Measurements from ENCODE around the gene GOLGA5. TPM values are rescaled to one million over a fixed set of nuclear protein-coding genes. Genes with fewer than 3 reads are reported as not detected.

GOLGA5 gene
- total RNA-seq, 1 experiment from 2014 or later: 22.3 TPM

DNA sequence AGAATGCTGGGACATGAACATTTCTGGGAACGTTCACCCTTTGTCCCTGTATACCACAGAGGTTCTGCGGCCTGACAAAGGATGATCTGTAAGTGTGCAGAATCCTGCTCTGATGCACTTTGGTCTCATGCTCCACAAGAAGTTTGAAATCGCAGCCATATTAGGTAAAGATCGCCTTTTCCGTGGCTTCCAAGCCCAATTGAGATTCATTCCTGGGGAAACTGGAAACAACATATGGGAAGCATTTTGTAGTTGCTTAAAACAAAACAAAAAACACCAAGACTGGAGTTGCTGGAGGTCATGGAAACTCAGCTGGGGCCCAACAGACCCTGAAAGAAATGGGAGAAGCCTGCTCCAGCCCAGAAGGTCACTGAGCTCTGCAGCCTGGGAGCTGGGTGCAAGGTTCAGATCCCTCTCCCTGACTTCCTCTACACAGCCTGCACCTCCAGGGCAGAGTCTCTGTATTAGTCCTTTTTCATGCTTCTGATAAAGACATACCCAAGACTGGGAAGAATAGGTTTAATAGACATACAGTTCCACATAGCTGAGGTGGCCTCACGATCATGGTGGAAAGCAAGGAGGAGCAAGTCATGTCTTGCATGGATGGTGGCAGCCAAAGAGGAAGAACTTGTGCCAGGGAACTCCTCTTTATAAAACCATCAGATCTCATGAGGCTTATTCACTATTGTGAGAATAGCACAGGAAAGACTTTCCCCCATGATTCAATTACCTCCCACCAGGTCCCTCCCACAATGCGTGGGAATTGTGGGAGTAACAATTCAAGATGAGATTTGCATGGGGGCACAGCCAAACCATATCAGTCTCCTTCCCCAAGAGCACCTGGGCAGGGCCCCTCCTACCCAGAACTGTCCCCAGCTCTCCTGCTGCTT lies 68.0 kb downstream of the GOLGA5 start:
- ChIA-PET POLR2A (no interaction called here), CTCF (no interaction called here)
- H3K27me3 ChIP-seq (ENCODE audit: control insufficient read depth, insufficient read depth, low read length): no peaks in the 10 kb centered on the region
- DNase-seq (ENCODE audit: low read depth, low spot score) (no peak), ATAC-seq (no peak)
- no peaks in the 10 kb centered on the region for H3K4me1 ChIP-seq (ENCODE audit: control insufficient read depth, insufficient read depth, low read length)
- intact Hi-C loops (cut with micrococcal nuclease; ENCODE audit: unreplicated experiment) (no loop called here), in situ Hi-C loops (cut with HindIII; ENCODE audit: low pct_unique_long_range_greater_than_20kb, low sequenced_read_pairs) (no loop called here)
- no peaks in the 10 kb centered on the region for H3K36me3 ChIP-seq (ENCODE audit: control insufficient read depth, insufficient read depth, low read length)
- H3K27ac ChIP-seq (ENCODE audit: low read length): no peak overlapping the region
- BruUV-seq (replicated peaks): no TSS peak
- no peaks in the 10 kb centered on the region for H3K9me3 ChIP-seq (ENCODE audit: control insufficient read depth, insufficient read depth, low read depth, low read length)
- TF ChIP-seq, protein P1, sequence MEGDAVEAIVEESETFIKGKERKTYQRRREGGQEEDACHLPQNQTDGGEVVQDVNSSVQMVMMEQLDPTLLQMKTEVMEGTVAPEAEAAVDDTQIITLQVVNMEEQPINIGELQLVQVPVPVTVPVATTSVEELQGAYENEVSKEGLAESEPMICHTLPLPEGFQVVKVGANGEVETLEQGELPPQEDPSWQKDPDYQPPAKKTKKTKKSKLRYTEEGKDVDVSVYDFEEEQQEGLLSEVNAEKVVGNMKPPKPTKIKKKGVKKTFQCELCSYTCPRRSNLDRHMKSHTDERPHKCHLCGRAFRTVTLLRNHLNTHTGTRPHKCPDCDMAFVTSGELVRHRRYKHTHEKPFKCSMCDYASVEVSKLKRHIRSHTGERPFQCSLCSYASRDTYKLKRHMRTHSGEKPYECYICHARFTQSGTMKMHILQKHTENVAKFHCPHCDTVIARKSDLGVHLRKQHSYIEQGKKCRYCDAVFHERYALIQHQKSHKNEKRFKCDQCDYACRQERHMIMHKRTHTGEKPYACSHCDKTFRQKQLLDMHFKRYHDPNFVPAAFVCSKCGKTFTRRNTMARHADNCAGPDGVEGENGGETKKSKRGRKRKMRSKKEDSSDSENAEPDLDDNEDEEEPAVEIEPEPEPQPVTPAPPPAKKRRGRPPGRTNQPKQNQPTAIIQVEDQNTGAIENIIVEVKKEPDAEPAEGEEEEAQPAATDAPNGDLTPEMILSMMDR (IDR thresholded peaks at IDR 0.05): no peak
- TF ChIP-seq SIN3A (IDR thresholded peaks at IDR 0.05; ENCODE audit: borderline replicate concordance, insufficient read depth, low read depth, low read length) (no peak), TCF7L2 (IDR thresholded peaks at IDR 0.05; ENCODE audit: low read depth, low read length) (no peak), POLR2AphosphoS5 (IDR thresholded peaks at IDR 0.05; ENCODE audit: low read depth, low read length) (no peak)
- TF ChIP-seq, protein P2, sequence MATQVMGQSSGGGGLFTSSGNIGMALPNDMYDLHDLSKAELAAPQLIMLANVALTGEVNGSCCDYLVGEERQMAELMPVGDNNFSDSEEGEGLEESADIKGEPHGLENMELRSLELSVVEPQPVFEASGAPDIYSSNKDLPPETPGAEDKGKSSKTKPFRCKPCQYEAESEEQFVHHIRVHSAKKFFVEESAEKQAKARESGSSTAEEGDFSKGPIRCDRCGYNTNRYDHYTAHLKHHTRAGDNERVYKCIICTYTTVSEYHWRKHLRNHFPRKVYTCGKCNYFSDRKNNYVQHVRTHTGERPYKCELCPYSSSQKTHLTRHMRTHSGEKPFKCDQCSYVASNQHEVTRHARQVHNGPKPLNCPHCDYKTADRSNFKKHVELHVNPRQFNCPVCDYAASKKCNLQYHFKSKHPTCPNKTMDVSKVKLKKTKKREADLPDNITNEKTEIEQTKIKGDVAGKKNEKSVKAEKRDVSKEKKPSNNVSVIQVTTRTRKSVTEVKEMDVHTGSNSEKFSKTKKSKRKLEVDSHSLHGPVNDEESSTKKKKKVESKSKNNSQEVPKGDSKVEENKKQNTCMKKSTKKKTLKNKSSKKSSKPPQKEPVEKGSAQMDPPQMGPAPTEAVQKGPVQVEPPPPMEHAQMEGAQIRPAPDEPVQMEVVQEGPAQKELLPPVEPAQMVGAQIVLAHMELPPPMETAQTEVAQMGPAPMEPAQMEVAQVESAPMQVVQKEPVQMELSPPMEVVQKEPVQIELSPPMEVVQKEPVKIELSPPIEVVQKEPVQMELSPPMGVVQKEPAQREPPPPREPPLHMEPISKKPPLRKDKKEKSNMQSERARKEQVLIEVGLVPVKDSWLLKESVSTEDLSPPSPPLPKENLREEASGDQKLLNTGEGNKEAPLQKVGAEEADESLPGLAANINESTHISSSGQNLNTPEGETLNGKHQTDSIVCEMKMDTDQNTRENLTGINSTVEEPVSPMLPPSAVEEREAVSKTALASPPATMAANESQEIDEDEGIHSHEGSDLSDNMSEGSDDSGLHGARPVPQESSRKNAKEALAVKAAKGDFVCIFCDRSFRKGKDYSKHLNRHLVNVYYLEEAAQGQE (IDR thresholded peaks at IDR 0.05; ENCODE audit: insufficient read depth in 1 of 2, low read depth in 2 of 2, low read length in 1 of 2): no peak
- no peak overlapping the region for H3K4me3 ChIP-seq (ENCODE audit: low read depth in 2 of 2, low read length in 2 of 2)

DNA sequence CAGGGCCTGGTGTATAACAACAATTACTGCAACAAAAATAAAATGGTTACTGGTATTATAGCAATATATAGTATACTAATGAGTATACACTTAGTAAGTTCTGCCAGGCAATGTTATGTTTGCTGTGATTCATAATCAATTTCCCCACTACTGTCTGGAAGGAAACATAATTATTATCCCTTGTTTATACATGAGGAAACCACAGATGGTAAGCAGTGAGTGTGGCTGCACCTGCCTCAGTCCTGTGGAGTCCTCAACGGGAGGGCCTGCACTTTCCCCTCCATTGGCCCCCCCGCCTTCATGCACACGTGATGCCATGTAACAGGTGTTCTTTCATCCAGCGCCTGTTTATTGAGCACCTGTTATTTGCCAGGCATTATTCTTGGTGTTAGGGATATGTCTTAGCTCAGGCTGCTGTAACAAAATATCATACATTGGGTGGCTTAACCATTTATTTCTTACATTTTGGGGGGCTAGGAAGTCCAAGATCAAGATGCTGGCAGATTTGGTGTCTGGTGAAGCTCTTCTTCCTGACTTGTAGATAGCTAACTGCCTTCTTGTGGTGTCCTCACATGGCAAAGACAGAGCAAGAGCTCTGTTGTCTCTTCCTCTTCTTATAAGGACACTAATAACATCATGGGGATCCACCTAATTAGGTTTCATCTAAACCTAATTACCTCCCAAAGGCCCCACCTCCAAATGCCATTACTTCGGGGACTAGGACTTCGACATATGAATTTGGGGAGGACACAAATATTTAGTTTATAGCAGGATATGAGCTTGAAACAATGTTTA lies 69.4 kb downstream of the GOLGA5 start:
- Histone ChIP-seq H3K27me3 (ENCODE audit: control insufficient read depth, insufficient read depth, low read length) (no peaks in the 10 kb centered on the region), H3K27ac (ENCODE audit: low read length) (no peak overlapping the region), H3K36me3 (ENCODE audit: control insufficient read depth, insufficient read depth, low read length) (no peaks in the 10 kb centered on the region), H3K4me1 (ENCODE audit: control insufficient read depth, insufficient read depth, low read length) (no peaks in the 10 kb centered on the region), H3K9me3 (ENCODE audit: control insufficient read depth, insufficient read depth, low read depth, low read length) (no peaks in the 10 kb centered on the region), H3K4me3 (ENCODE audit: low read depth in 2 of 2, low read length in 2 of 2) (no peak overlapping the region)
- no TSS peak for BruUV-seq (replicated peaks)
- no peak for ATAC-seq
- TF ChIP-seq TCF7L2 (IDR thresholded peaks at IDR 0.05; ENCODE audit: low read depth, low read length) (no peak), POLR2AphosphoS5 (IDR thresholded peaks at IDR 0.05; ENCODE audit: low read depth, low read length) (no peak), SIN3A (IDR thresholded peaks at IDR 0.05; ENCODE audit: borderline replicate concordance, insufficient read depth, low read depth, low read length) (no peak)
- TF ChIP-seq, protein P1 (IDR thresholded peaks at IDR 0.05): no peak
- TF ChIP-seq, protein P2 (IDR thresholded peaks at IDR 0.05; ENCODE audit: insufficient read depth in 1 of 2, low read depth in 2 of 2, low read length in 1 of 2): no peak
- intact Hi-C loops (cut with micrococcal nuclease; ENCODE audit: unreplicated experiment): no loop called here
- in situ Hi-C loops (cut with HindIII; ENCODE audit: low pct_unique_long_range_greater_than_20kb, low sequenced_read_pairs): no loop called here
- DNase-seq (ENCODE audit: low read depth, low spot score): no peak
- ChIA-PET CTCF (no interaction called here), POLR2A (interaction anchor here (0.6 kb wide), 1 partner anchor 50 kb away, joined by 3 read pairs; no protein-coding TSS in a partner anchor)
